Measurements from ENCODE around the gene MT3. TPM values are rescaled to one million over a fixed set of nuclear protein-coding genes. Genes with fewer than 3 reads are reported as not detected.

The MT3 gene
- total and polyA plus RNA-seq, 2 of the 8 experiments (the other 6 are each of a cell fraction or from before 2014, with no cell fraction given) = 0.17 TPM; not detected in 1

DNA sequence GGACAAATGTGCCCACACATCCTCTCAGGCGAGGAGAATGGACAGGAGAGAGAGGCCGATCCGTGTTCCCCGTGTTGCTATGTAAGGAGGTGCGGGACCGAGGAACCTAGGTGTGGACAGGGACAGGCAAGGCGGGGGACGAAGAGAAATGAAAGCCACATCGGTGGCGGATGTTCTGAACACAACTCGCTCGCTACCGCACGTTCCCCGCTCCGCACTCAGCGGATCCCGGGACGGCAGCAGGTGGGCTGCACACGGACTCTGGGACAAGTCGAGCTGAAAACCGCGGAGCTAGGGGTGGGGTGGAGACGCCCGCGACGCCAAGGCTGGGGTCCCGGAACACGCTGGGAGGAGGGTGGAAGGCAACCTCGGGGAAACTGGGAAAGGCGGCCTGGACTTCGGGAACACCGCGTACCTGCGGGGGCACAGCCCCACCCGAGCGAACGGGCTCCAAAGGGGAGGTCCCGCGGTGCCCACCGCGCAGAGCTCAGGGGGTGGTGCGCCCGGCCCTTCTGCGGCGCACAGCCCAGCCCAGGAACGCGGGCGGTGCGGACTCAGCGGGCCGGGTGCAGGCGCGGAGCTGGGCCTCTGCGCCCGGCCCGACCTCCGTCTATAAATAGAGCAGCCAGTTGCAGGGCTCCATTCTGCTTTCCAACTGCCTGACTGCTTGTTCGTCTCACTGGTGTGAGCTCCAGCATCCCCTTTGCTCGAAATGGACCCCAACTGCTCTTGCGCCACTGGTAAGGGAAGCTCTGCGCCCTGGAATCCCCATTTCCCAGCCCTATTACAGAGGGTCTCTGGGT lies 36.0 kb downstream of the MT3 start, which contains the start of gene MT1E:
Gene MT1E (plus strand): TSS at position 642 of the 803 bp plus-strand sequence. CDS start 71 bp downstream, at position 713.
- Histone ChIP-seq H3K9me3 (ENCODE audit: insufficient read depth in 2 of 2, low read depth in 1 of 2, low read length in 1 of 2) (no peaks in the 10 kb centered on the region), H3K79me2 (ENCODE audit: control insufficient read depth in 1 of 2, insufficient read depth in 2 of 2, low read length in 2 of 2) (no peaks in the 10 kb centered on the region), H4K8ac (ENCODE audit: extremely low read depth, insufficient read depth, low read length) (peak within 1 kb of the TSS; percentile 75), H3K18ac (ENCODE audit: extremely low read depth, low read length) (peak within 1 kb of the TSS; percentile 66), H2BK20ac (ENCODE audit: low read length) (no peak within 1 kb of the TSS), H4K5ac (ENCODE audit: insufficient read length, low read depth, low read length) (no peak within 1 kb of the TSS), H3K23me2 (ENCODE audit: low read depth, low read length) (peaks cover 5% of the 10 kb centered on the region; the same call in 1 of the 2 replicates), H3K36me3 (ENCODE audit: control insufficient read depth in 2 of 4, insufficient read depth in 4 of 4, low read length in 3 of 4) (no peaks in the 10 kb centered on the region), H3K4me3 (ENCODE audit: extremely low read depth in 1 of 4, insufficient read depth in 2 of 4, low read depth in 3 of 4, low read length in 4 of 4) (peak within 1 kb of the TSS; percentile 26 to 61 (median 46)), H2AFZ (ENCODE audit: low read length) (peak within 1 kb of the TSS; percentile 69; the same call in 1 of the 2 replicates), H3K79me1 (ENCODE audit: low read depth, low read length) (no peaks in the 10 kb centered on the region), H2AK5ac (ENCODE audit: low read depth, low read length) (0 out of 2 replicates have a peak within 1 kb of the TSS, but pooled peaks have one; percentile 72), H2BK15ac (ENCODE audit: low read length) (peak within 1 kb of the TSS; percentile 40; the same call in 1 of the 2 replicates), H3K27me3 (replicated peaks in 1 of 4; ENCODE audit: control insufficient read depth in 3 of 4, extremely low read depth in 1 of 4, insufficient read depth in 3 of 4, low read length in 3 of 4) (peaks cover 53 to 86% (median 82%) of the 10 kb centered on the region in 4 experiments), H4K91ac (replicated peaks; ENCODE audit: insufficient read length, low read length) (no peak within 1 kb of the TSS), H2BK5ac (ENCODE audit: low read depth, low read length) (no peak within 1 kb of the TSS; the same call in 1 of the 2 replicates), H4K20me1 (replicated peaks in 1 of 2; ENCODE audit: control insufficient read depth in 1 of 2, insufficient read depth in 2 of 2, low read length in 2 of 2) (peaks cover 0 to 15% of the 10 kb centered on the region in 2 experiments), H3K56ac (replicated peaks; ENCODE audit: insufficient read length, low read depth, low read length) (no peak within 1 kb of the TSS), H2BK120ac (replicated peaks; ENCODE audit: low read depth, low read length) (no peak within 1 kb of the TSS), H3K14ac (ENCODE audit: insufficient read length) (no peak within 1 kb of the TSS), H3K23ac (ENCODE audit: insufficient read length) (no peak within 1 kb of the TSS), H3K27ac (ENCODE audit: low read depth, low read length) (no peak within 1 kb of the TSS), H2BK12ac (ENCODE audit: low read depth, low read length) (peak within 1 kb of the TSS; percentile 87; the same call in 1 of the 2 replicates), H3K9ac (replicated peaks in 1 of 4; ENCODE audit: extremely low read depth in 1 of 4, low read depth in 3 of 4, low read length in 3 of 4) (no peak within 1 kb of the TSS), H3K4me2 (ENCODE audit: insufficient read depth in 1 of 2, low read depth in 2 of 2, low read length in 2 of 2) (peak within 1 kb of the TSS; percentile 90 to 94), H3K4ac (replicated peaks; ENCODE audit: insufficient read length, low read depth, low read length) (no peak within 1 kb of the TSS), H3K4me1 (replicated peaks in 1 of 4; ENCODE audit: control insufficient read depth in 3 of 4, insufficient read depth in 4 of 4, low read length in 3 of 4) (peaks cover 0 to 17% (median 14%) of the 10 kb centered on the region in 4 experiments; a peak in 6 of 7 replicates)
- DNase-seq (ENCODE audit: low read depth in 1 of 2, low spot score in 2 of 2) (peak in 1 of 2 experiments; percentile 66), FAIRE-seq (no peak)
- CTCF ChIA-PET (ENCODE audit: partially characterized antibody) = interaction anchor here (0.7 to 3.0 kb wide), 14 partner anchors 9 to 111 kb away, joined by 3 to 12 read pairs (median 5); partner anchors contain the start of genes MT1A and MT1H
- POLR2A ChIA-PET (ENCODE audit: partially characterized antibody) = interaction anchor here (0.8 to 4.7 kb wide), 26 partner anchors 9 to 306 kb away, joined by 3 to 66 read pairs (median 6); partner anchors contain the start of genes HERPUD1, MT1A, MT1F and MT1G
- WGBS, 2 experiments (ENCODE audit: extremely low coverage in 1 of 2, insufficient coverage in 1 of 2, insufficient read length in 1 of 2, insufficient replicate concordance in 2 of 2, low coverage in 1 of 2, low lambda C conversion rate in 2 of 2, missing lambda C conversion rate in 1 of 2) = 2% methylated on average over 62 of the region's 62 CpGs; no CpG with 5 or more reads in 1 of the 2 experiments
- 0 out of 2 replicates have a peak, but pooled peaks have one; percentile 22 for TF ChIP-seq TCF12 (IDR thresholded peaks at IDR 0.05; ENCODE audit: low read depth, low read length)
- 0 out of 2 replicates have a peak, but pooled peaks have one; percentile 41 for TF ChIP-seq TAF1 (IDR thresholded peaks at IDR 0.05; ENCODE audit: low read depth, low read length)
- no peak for TF ChIP-seq SP4 (IDR thresholded peaks at IDR 0.05; ENCODE audit: low read length)
- TF ChIP-seq GABPA (IDR thresholded peaks at IDR 0.05; ENCODE audit: borderline replicate concordance, insufficient read depth, low read length) = no peak
- no peak for TF ChIP-seq FOSL1 (IDR thresholded peaks at IDR 0.05; ENCODE audit: insufficient read depth, low read depth, low read length)
- TF ChIP-seq SIX5 (IDR thresholded peaks at IDR 0.05; ENCODE audit: low read depth, low read length) = no peak
- TF ChIP-seq EZH2 (IDR thresholded peaks at IDR 0.05; ENCODE audit: low read depth, low read length, severe bottlenecking) = peak; percentile 97
- TF ChIP-seq SIN3A (conservative IDR thresholded peaks at IDR 0.05 in 1 of 2, IDR thresholded peaks at IDR 0.05 in 1 of 2; ENCODE audit: low read depth in 1 of 2, low read length in 2 of 2) = no peak
- no peak for TF ChIP-seq TAF7 (optimal IDR thresholded peaks at IDR 0.05; ENCODE audit: borderline replicate concordance, low read depth, low read length)
- no peak for TF ChIP-seq CTBP2 (IDR thresholded peaks at IDR 0.05; ENCODE audit: borderline replicate concordance, insufficient read depth, insufficient read length, low read length)
- TF ChIP-seq YY1 (IDR thresholded peaks at IDR 0.05; ENCODE audit: low read depth, low read length) = no peak

Data from H1 (cell line).